Mesendoderm (in vitro differentiated cells): ENCODE measurements around the gene FBRSL1.
A peak's percentile ranks its signal among the peaks of the same experiment; 100 is the strongest.
"Not testable (repeated sequence)": the region's sequence is repeated elsewhere in the genome, so short reads cannot be mapped to it uniquely, and the experiment has no call there.

Experiments used
- DNase-seq: peaks from one replicate; pipeline ENCODE4 v3.0.0; 2013
- H2AK5ac ChIP-seq: 2 replicates; pipeline ENCODE4 v1.6.1; 2013; ENCODE audit warnings: low read length, inconsistent platforms
- H2BK120ac ChIP-seq: 2 replicates; pipeline ENCODE4 v1.6.1; 2013; ENCODE audit warnings: low read depth, mild to moderate bottlenecking, low read length, moderate library complexity, mixed read lengths
- H2BK15ac ChIP-seq: replicated peaks from 2 replicates; pipeline ENCODE4 v1.6.1; 2013; ENCODE audit warnings: low read depth, mild to moderate bottlenecking, moderate library complexity
- H2BK5ac ChIP-seq: 2 replicates; pipeline ENCODE4 v1.6.1; 2013; ENCODE audit warnings: low read length, inconsistent platforms
- H3K18ac ChIP-seq: 2 replicates; pipeline ENCODE4 v1.6.1; 2013; ENCODE audit warnings: mild to moderate bottlenecking, low read length, mixed read lengths
- H3K23ac ChIP-seq: one replicate; pipeline ENCODE4 v1.6.1; 2013; ENCODE audit warnings: low read length
- H3K27ac ChIP-seq: 2 replicates; pipeline ENCODE4 v1.5.1; 2013; ENCODE audit warnings: low read depth, mild to moderate bottlenecking, inconsistent platforms, low read length, moderate library complexity
- H3K27me3 ChIP-seq: 2 replicates; pipeline ENCODE4 v1.6.1; 2013; ENCODE audit warnings: low read length, control low read depth, mild to moderate bottlenecking, inconsistent platforms; ENCODE audit not compliant: insufficient read depth, poor library complexity
- H3K36me3 ChIP-seq: 2 replicates; pipeline ENCODE4 v1.6.1; 2013; ENCODE audit warnings: low read length, inconsistent platforms; ENCODE audit not compliant: control insufficient read depth, insufficient read depth
- H3K4ac ChIP-seq: one replicate; pipeline ENCODE4 v1.6.1; 2013; ENCODE audit warnings: low read depth, mild to moderate bottlenecking, low read length, moderate library complexity
- H3K4me1 ChIP-seq: 2 replicates; pipeline ENCODE4 v1.6.1; 2013; ENCODE audit warnings: low read depth, low read length, inconsistent platforms; ENCODE audit not compliant: control insufficient read depth
- H3K4me2 ChIP-seq: 2 replicates; pipeline ENCODE4 v1.6.1; 2013; ENCODE audit warnings: low read length
- H3K4me3 ChIP-seq: 2 replicates; pipeline ENCODE4 v1.5.1; 2013; ENCODE audit warnings: mild to moderate bottlenecking, low read length
- H3K56ac ChIP-seq: one replicate; pipeline ENCODE4 v1.6.1; 2013; ENCODE audit warnings: low read length
- H3K79me1 ChIP-seq: 2 replicates; pipeline ENCODE4 v1.6.1; 2013; ENCODE audit warnings: low read length, inconsistent platforms
- H3K79me2 ChIP-seq: 2 replicates; pipeline ENCODE4 v1.6.1; 2013; ENCODE audit warnings: mild to moderate bottlenecking, low read length; ENCODE audit not compliant: control insufficient read depth, insufficient read depth
- H3K9ac ChIP-seq: 2 replicates; pipeline ENCODE4 v1.6.1; 2013; ENCODE audit warnings: low read length, inconsistent platforms
- H4K5ac ChIP-seq: one replicate; pipeline ENCODE4 v1.6.1; 2013; ENCODE audit warnings: low read length
- H4K8ac ChIP-seq: one replicate; pipeline ENCODE4 v1.6.1; 2013; ENCODE audit warnings: low read depth, mild to moderate bottlenecking, control low read depth, low read length, moderate library complexity
- WGBS: extraction: QIAGEN DNeasy Blood & Tissue Kit; methylation state at CpG from one replicate; pipeline ENCODE4 v1.1.7; 2013; ENCODE audit warnings: low lambda C conversion rate, missing lambda C conversion rate; ENCODE audit not compliant: insufficient coverage; ENCODE audit errors: extremely low coverage; 5-methylcytosine and 5-hydroxymethylcytosine counted together

Gene FBRSL1

DNA sequence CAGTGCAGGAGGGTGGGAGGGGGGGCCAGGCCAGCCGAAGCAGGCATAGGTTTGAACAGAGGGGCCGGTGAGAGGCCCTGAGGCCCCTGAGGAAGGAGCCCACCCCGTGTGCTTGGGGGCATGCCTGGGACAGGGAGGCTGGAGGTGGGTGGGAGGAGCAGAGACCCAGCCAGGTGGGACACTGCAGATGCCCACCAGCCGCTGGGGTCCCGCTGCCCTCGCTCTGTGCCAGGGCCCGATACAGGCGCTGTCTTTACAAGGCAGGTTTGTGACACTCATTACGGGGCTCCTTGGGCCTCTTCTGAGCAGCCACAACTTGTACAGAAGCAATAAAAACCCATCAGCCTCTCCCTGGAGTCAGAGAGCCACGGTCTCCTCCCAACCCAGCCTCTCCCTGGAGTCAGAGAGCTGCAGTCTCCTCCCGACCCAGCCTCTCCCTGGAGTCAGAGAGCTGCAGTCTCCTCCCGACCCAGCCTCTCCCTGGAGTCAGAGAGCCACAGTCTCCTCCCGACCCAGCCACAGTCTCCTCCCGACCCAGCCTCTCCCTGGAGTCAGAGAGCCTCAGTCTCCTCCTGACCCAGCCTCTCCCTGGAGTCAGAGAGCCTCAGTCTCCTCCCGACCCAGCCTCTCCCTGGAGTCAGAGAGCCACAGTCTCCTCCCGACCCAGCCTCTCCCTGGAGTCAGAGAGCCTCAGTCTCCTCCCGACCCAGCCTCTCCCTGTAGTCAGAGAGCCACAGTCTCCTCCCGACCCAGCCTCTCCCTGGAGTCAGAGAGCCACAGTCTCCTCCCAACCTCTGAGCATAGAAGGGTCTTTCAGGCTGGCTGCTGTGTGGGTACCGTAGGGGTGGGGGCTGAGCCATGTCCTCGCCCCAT is 43.0 kb downstream of the FBRSL1 start:
- not testable (repeated sequence) for H3K79me2 ChIP-seq, H2BK120ac ChIP-seq, H3K18ac ChIP-seq, H4K8ac ChIP-seq, H3K4me2 ChIP-seq, H3K23ac ChIP-seq, H3K9ac ChIP-seq, H3K56ac ChIP-seq, H2AK5ac ChIP-seq, H2BK15ac ChIP-seq, H3K27ac ChIP-seq, H3K27me3 ChIP-seq, H3K4me3 ChIP-seq, H3K4me1 ChIP-seq, H4K5ac ChIP-seq, H3K79me1 ChIP-seq, H2BK5ac ChIP-seq, H3K36me3 ChIP-seq, H3K4ac ChIP-seq
- no CpG with 5 or more reads among the region's 20 CpGs for WGBS
- DNase-seq = peak; percentile 22

DNA sequence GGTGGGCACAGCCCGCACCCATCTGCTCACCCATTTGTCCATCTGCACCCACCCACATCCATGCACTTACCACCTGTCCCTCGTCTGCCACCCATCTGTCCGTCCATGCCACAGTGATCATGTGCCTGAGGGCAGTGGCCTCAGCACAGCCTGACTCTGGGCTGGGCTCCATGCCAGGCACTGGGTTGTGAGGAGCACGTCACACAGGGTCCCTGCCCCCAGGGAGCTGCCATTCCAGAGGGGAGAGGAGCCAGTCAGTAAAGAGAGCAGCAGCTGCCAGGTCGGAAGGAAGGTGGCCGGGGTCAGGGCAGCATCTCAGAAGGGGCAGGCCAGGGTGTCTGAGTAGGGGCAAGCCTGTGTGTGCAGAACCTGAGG is 43.6 kb downstream of the FBRSL1 start:
- Histone ChIP-seq H3K27me3 (no peaks in the 10 kb centered on the region), H3K18ac (no peak overlapping the region), H3K4me3 (no peak overlapping the region), H3K27ac (no peak overlapping the region), H3K4ac (no peak overlapping the region), H3K79me1 (no peaks in the 10 kb centered on the region), H3K4me2 (no peak overlapping the region), H3K79me2 (no peaks in the 10 kb centered on the region), H3K9ac (no peak overlapping the region), H3K4me1 (no peaks in the 10 kb centered on the region), H3K56ac (no peak overlapping the region), H4K8ac (no peak overlapping the region), H2BK15ac (no peak overlapping the region), H3K23ac (no peak overlapping the region), H2BK120ac (no peak overlapping the region), H4K5ac (no peak overlapping the region), H2AK5ac (no peak overlapping the region), H2BK5ac (no peak overlapping the region), H3K36me3 (no peaks in the 10 kb centered on the region)
- no peak for DNase-seq
- no CpG with 5 or more reads among the region's 6 CpGs for WGBS

DNA sequence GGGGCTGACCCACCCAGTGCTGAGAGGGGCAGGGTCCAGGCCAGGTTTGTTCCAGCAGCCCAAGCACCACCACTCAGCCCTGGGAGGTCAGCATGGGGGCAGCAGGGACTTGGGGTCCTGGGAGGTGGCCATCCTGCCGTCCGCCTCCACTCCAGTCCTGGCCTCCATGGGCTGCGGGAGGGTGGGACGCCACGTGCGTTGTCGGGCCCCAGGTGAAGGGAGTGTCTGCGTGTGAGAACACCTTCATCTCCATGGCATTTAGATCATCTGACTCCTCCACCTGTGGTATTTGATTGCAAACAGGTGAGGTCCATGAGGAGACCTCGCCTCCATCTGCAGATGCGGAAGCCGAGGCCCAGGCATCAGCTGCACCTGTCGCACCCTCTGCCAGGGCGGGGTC is 44.1 kb downstream of the FBRSL1 start:
- no peak overlapping the region for H2AK5ac ChIP-seq
- no peak overlapping the region for H2BK15ac ChIP-seq
- WGBS = no CpG with 5 or more reads among the region's 13 CpGs
- H3K9ac ChIP-seq = no peak overlapping the region
- no peak for DNase-seq
- H3K23ac ChIP-seq = no peak overlapping the region
- no peak overlapping the region for H3K56ac ChIP-seq
- no peak overlapping the region for H3K4ac ChIP-seq
- H3K4me1 ChIP-seq = no peaks in the 10 kb centered on the region
- no peak overlapping the region for H4K8ac ChIP-seq
- no peak overlapping the region for H2BK5ac ChIP-seq
- no peak overlapping the region for H3K27ac ChIP-seq
- no peak overlapping the region for H4K5ac ChIP-seq
- H3K4me2 ChIP-seq = no peak overlapping the region
- no peak overlapping the region for H2BK120ac ChIP-seq
- H3K27me3 ChIP-seq = no peaks in the 10 kb centered on the region
- H3K79me2 ChIP-seq = no peaks in the 10 kb centered on the region
- H3K79me1 ChIP-seq = no peaks in the 10 kb centered on the region
- H3K18ac ChIP-seq = no peak overlapping the region
- no peak overlapping the region for H3K4me3 ChIP-seq
- H3K36me3 ChIP-seq = no peaks in the 10 kb centered on the region

DNA sequence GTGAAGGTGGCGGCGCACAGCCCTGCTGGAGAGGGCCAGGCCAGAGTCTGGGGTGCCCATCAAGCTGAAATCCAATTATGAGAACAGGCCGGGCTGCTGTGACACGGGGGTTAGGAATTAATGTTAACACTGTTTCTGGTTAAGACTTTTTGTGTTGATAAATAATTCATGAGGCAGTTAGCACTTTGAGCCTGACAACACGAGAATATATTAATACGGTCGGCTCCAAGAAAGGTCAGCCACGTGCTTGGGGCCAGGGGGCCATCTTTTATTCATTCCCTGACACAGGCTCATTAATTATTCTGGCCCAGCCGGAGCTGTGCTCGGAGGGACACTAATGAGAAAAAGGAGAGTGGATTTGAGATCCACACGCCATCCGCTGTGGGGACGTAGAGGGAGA is 45.1 kb downstream of the FBRSL1 start:
- no peak overlapping the region for H2AK5ac ChIP-seq
- no peak overlapping the region for H3K9ac ChIP-seq
- H3K79me2 ChIP-seq = no peaks in the 10 kb centered on the region
- H3K4me3 ChIP-seq = no peak overlapping the region
- no peak overlapping the region for H2BK120ac ChIP-seq
- no peak overlapping the region for H3K27ac ChIP-seq
- no peaks in the 10 kb centered on the region for H3K4me1 ChIP-seq
- H2BK5ac ChIP-seq = no peak overlapping the region
- no peak overlapping the region for H3K4me2 ChIP-seq
- no peaks in the 10 kb centered on the region for H3K36me3 ChIP-seq
- no peak overlapping the region for H4K5ac ChIP-seq
- no peak overlapping the region for H3K56ac ChIP-seq
- H3K79me1 ChIP-seq = no peaks in the 10 kb centered on the region
- no peak for DNase-seq
- H3K4ac ChIP-seq = no peak overlapping the region
- no peak overlapping the region for H3K23ac ChIP-seq
- no peak overlapping the region for H2BK15ac ChIP-seq
- no peak overlapping the region for H3K18ac ChIP-seq
- H3K27me3 ChIP-seq = no peaks in the 10 kb centered on the region
- WGBS = no CpG with 5 or more reads among the region's 13 CpGs
- H4K8ac ChIP-seq = no peak overlapping the region

DNA sequence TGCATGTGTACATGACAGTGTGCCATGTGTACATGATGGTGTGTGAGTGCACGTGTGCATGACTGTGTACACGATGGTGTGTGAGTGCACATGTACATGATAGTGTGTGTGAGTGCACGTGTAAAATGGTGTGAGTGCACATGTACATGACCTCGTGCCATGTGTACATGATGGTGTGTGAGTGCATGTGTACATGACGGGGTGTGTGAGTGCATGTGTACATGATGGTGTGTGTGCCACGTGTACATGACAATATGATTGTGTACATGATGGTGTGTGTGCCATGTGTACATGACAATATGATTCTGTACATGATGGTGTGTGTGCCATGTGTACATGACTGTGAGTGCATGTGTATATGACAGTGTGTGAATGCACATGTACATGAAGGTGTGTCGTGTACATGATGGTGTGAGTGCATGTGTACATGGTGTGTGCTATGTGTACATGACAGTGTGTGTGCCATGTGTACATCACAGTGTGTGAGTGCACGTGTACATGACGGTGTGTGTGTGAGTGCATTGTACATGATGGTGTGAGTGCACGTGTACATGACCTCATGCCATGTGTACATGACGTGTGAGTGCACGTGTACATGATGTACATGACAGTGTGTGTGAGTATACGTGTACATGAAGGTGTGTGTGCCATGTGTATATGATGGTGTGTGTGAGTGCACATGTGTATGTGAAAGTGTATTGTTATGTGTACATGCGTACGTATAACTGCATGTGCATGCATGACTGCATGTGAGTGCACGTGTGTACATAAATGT is 46.3 kb downstream of the FBRSL1 start:
- Histone ChIP-seq H3K4me3 (peak overlapping the region; percentile 26), H3K56ac (no peak overlapping the region), H3K4ac (no peak overlapping the region), H4K8ac (no peak overlapping the region), H3K4me2 (no peak overlapping the region), H3K36me3 (no peaks in the 10 kb centered on the region), H2AK5ac (no peak overlapping the region), H3K9ac (no peak overlapping the region), H3K27ac (no peak overlapping the region), H3K79me2 (no peaks in the 10 kb centered on the region), H2BK5ac (no peak overlapping the region), H4K5ac (no peak overlapping the region), H3K27me3 (no peaks in the 10 kb centered on the region), H3K79me1 (no peaks in the 10 kb centered on the region), H2BK15ac (no peak overlapping the region), H3K18ac (no peak overlapping the region), H2BK120ac (no peak overlapping the region), H3K4me1 (no peaks in the 10 kb centered on the region), H3K23ac (no peak overlapping the region)
- no peak for DNase-seq
- no CpG with 5 or more reads among the region's 16 CpGs for WGBS
